GM23248 (cell line): ENCODE results near the gene PNKD.

Experiments
- EZH2 ChIP-seq: fragments of 200-600 bp; sonication (generic); IDR thresholded peaks from 2 replicates; pipeline ENCODE4 v1.6.1; 2018; ENCODE audit warnings: antibody characterized with exemption, mild to moderate bottlenecking; ENCODE audit not compliant: insufficient read depth, poor library complexity, severe bottlenecking
- EZH2phosphoT487 ChIP-seq: fragments of 200-600 bp; sonication (generic); IDR thresholded peaks from 2 replicates; pipeline ENCODE4 v1.6.1; 2018; ENCODE audit warnings: antibody characterized with exemption, moderate library complexity, mild to moderate bottlenecking, low read depth; ENCODE audit not compliant: insufficient read depth

GRCh38 chr2:218329027-218329825 lies 58.9 kb downstream of the PNKD start:
- TF ChIP-seq EZH2 (no peak), EZH2phosphoT487 (no peak)
